Measurements from ENCODE around the gene TMEFF2.

- no peak for TF ChIP-seq POLR2A (IDR thresholded peaks at IDR 0.05)
- no peak for TF ChIP-seq CTCF (IDR thresholded peaks at IDR 0.05 in 4 of 5, conservative IDR thresholded peaks at IDR 0.05 in 1 of 5)
These were observed 41.4 kb upstream of the TMEFF2 start for GRCh38 chr2:192236136-192236535.

Data from gastrocnemius medialis (tissue), 4 donors.